Esophagus muscularis mucosa (tissue), 4 donors: ENCODE measurements around the gene CNOT10. TPM values are rescaled to one million over a fixed set of nuclear protein-coding genes. Genes with fewer than 3 reads are reported as not detected.

ENCODE experiments used
- DNase-seq: peaks from one replicate; pipeline ENCODE4 v3.0.0-alpha.2; 2017; ENCODE audit errors: extremely low spot score
- H3K27ac ChIP-seq, 4 donors: fragments of 200-600 bp; sonication (generic); replicated peaks in 1 of 4; 1 replicate in 3 of 4; 2 replicates in 1 of 4; pipeline ENCODE4 v1.5.1; 2016 to 2019; ENCODE audit warnings: mild to moderate bottlenecking in 1 of 4
- H3K27me3 ChIP-seq, 4 donors: fragments of 200-600 bp; sonication (generic); one replicate each; pipeline versions ENCODE4 v1.5.1 to v1.6.0; 2016 to 2019
- H3K36me3 ChIP-seq, 4 donors: fragments of 200-600 bp; sonication (generic); one replicate each; pipeline ENCODE4 v1.5.1; 2016 to 2019
- H3K4me1 ChIP-seq, 4 donors: fragments of 200-600 bp; sonication (generic); one replicate each; pipeline ENCODE4 v1.5.1; 2016 to 2019
- H3K4me3 ChIP-seq, 4 donors: fragments of 200-600 bp; sonication (generic); 1 replicate in 2 of 4; 2 replicates in 2 of 4; pipeline ENCODE4 v1.5.1; 2016 to 2019; ENCODE audit warnings: mild to moderate bottlenecking in 4 of 4, moderate library complexity in 1 of 4
- H3K9me3 ChIP-seq, 4 donors: fragments of 200-600 bp; sonication (generic); 1 replicate in 3 of 4; 2 replicates in 1 of 4; pipeline ENCODE4 v1.5.1; 2016 to 2019
- CTCF ChIP-seq, 3 experiments: fragments of 200-600 bp in 2 of 3; fragments of 450-650 bp in 1 of 3; sonication (generic) in 2 of 3; IDR thresholded peaks; one replicate each; pipeline ENCODE4 v1.5.1; 2017 to 2019; ENCODE audit warnings: antibody characterized with exemption in 3 of 3, mild to moderate bottlenecking in 2 of 3, moderate library complexity in 1 of 3
- EP300 ChIP-seq: sonication (generic); formaldehyde crosslinking; IDR thresholded peaks from one replicate; pipeline ENCODE4 v1.6.1; 2017; ENCODE audit warnings: antibody characterized with exemption
- POLR2A ChIP-seq: fragments of 450-650 bp; IDR thresholded peaks from one replicate; pipeline ENCODE4 v1.6.1; 2017; ENCODE audit warnings: antibody characterized with exemption, moderate library complexity, mild to moderate bottlenecking, low read depth
- POLR2AphosphoS5 ChIP-seq, 2 donors: sonication (generic); formaldehyde crosslinking; IDR thresholded peaks; one replicate each; pipeline ENCODE4 v1.6.1; 2017; ENCODE audit warnings: antibody characterized with exemption in 2 of 2
- WGBS: methylation state at CpG from one replicate; pipeline ENCODE4 v1.1.5; 2018; 5-methylcytosine and 5-hydroxymethylcytosine counted together
- intact Hi-C: fragments of 100-400 bp; cut with DNase I; formaldehyde crosslinking; loops from one replicate; pipeline ENCODE4 v1.15.1; 2023
- total RNA-seq, 4 donors: library from RNA; depleted of rRNA; stranded (reverse); fragments of >200 nt; gene quantifications; one replicate each; pipeline versions ENCODE4 v1.1.0 to v1.2.1, GENCODE V29; 2016

Gene CNOT10, protein sequence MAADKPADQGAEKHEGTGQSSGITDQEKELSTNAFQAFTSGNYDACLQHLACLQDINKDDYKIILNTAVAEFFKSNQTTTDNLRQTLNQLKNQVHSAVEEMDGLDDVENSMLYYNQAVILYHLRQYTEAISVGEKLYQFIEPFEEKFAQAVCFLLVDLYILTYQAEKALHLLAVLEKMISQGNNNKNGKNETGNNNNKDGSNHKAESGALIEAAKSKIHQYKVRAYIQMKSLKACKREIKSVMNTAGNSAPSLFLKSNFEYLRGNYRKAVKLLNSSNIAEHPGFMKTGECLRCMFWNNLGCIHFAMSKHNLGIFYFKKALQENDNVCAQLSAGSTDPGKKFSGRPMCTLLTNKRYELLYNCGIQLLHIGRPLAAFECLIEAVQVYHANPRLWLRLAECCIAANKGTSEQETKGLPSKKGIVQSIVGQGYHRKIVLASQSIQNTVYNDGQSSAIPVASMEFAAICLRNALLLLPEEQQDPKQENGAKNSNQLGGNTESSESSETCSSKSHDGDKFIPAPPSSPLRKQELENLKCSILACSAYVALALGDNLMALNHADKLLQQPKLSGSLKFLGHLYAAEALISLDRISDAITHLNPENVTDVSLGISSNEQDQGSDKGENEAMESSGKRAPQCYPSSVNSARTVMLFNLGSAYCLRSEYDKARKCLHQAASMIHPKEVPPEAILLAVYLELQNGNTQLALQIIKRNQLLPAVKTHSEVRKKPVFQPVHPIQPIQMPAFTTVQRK
- total RNA-seq: 10 to 100 TPM; 10.8 to 16.8 (median 15.4) TPM

- TF ChIP-seq POLR2A: no peak
- no peak for TF ChIP-seq EP300
- peak; percentile 77 to 89 for TF ChIP-seq POLR2AphosphoS5 (IDR thresholded peaks at IDR 0.05)
- peak in 1 of 3 experiments; percentile 5 for TF ChIP-seq CTCF (IDR thresholded peaks at IDR 0.05)
- H3K4me3 ChIP-seq: peak within 1 kb of the TSS; percentile 76 to 91 (median 80)
- peak; percentile 96 for DNase-seq
- intact Hi-C loops: loop anchor here (5.0 to 10.0 kb wide), 2 partner anchors 113 to 290 kb away; partner anchors contain the start of genes CMTM7 and DYNC1LI1
- peaks cover 17 to 30% (median 27%) of the 10 kb centered on the region in 4 donors for H3K4me1 ChIP-seq
- no peaks in the 10 kb centered on the region for H3K27me3 ChIP-seq
- H3K9me3 ChIP-seq: no peaks in the 10 kb centered on the region
- peak within 1 kb of the TSS; percentile 83 to 92 (median 85) for H3K27ac ChIP-seq
- H3K36me3 ChIP-seq: peaks cover 0 to 6% (median 3%) of the 10 kb centered on the region in 4 donors
- 3% methylated on average over 7 of the region's 60 CpGs for WGBS
Observed at GRCh38 chr3:32684800-32685542, at the start of gene CNOT10. TSS of gene CNOT10 (plus strand) at chr3:32685188. CDS start at chr3:32685461, 273 bp downstream.

- 58% methylated on average over 3 of the region's 3 CpGs for WGBS
- no peaks in the 10 kb centered on the region for H3K36me3 ChIP-seq
- intact Hi-C loops: no loop called here
- DNase-seq: no peak
- TF ChIP-seq CTCF (IDR thresholded peaks at IDR 0.05): no peak
- TF ChIP-seq EP300: no peak
- no peak for TF ChIP-seq POLR2AphosphoS5 (IDR thresholded peaks at IDR 0.05)
- TF ChIP-seq POLR2A: no peak
- no peaks in the 10 kb centered on the region for H3K9me3 ChIP-seq
- H3K27ac ChIP-seq: no peak overlapping the region
- H3K4me3 ChIP-seq: no peak overlapping the region
- no peaks in the 10 kb centered on the region for H3K4me1 ChIP-seq
- H3K27me3 ChIP-seq: no peaks in the 10 kb centered on the region
Observed at GRCh38 chr3:32640939-32641338, 44.0 kb upstream of the CNOT10 start.

- 58% methylated on average over 4 of the region's 4 CpGs for WGBS
- no peaks in the 10 kb centered on the region for H3K36me3 ChIP-seq
- H3K27ac ChIP-seq: no peak overlapping the region
- TF ChIP-seq EP300 (no peak), POLR2A (no peak), CTCF (IDR thresholded peaks at IDR 0.05) (no peak), POLR2AphosphoS5 (IDR thresholded peaks at IDR 0.05) (peak in 1 of 2 donors; percentile 31)
- peak; percentile 92 for DNase-seq
- no peaks in the 10 kb centered on the region for H3K27me3 ChIP-seq
- no peak overlapping the region for H3K4me3 ChIP-seq
- intact Hi-C loops: no loop called here
- no peaks in the 10 kb centered on the region for H3K9me3 ChIP-seq
- no peaks in the 10 kb centered on the region for H3K4me1 ChIP-seq
Observed at GRCh38 chr3:32641356-32641755, 43.6 kb upstream of the CNOT10 start.

DNA sequence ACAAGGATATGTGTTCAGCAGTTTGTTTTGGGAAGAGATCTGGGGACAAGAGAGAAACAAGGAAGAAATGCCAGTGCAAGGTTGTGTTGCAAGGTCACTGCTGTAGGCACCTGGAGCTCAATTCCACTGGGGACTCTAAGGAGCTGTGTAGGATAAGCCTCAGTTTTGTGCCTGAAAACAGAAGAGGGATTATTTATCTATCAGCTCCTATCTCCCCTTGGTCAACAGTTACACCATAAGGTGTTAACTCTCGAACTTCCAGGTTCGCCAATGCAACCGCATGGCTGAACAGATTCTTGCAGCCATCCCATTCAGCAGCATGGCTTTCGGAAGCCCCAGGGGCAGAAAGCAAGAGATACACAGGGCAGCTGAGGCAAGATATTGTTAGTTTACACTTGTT is 41.6 kb upstream of the CNOT10 start:
- 86% methylated on average over 4 of the region's 4 CpGs for WGBS
- intact Hi-C loops: no loop called here
- Histone ChIP-seq H3K4me1 (no peaks in the 10 kb centered on the region), H3K4me3 (no peak overlapping the region), H3K9me3 (no peaks in the 10 kb centered on the region), H3K27ac (no peak overlapping the region), H3K36me3 (no peaks in the 10 kb centered on the region), H3K27me3 (no peaks in the 10 kb centered on the region)
- TF ChIP-seq POLR2A: no peak
- TF ChIP-seq EP300: no peak
- no peak for TF ChIP-seq POLR2AphosphoS5 (IDR thresholded peaks at IDR 0.05)
- no peak for TF ChIP-seq CTCF (IDR thresholded peaks at IDR 0.05)
- DNase-seq: peak; percentile 64
